HepG2 (cell line): ENCODE data around the gene BEAN1. TPM values are rescaled to one million over a fixed set of nuclear protein-coding genes. Genes with fewer than 3 reads are reported as not detected.

ENCODE experiments used
- CBX2 ChIP-seq, 2 experiments: fragments of 200-600 bp in 1 of 2; sonication (generic); formaldehyde crosslinking in 1 of 2; IDR thresholded peaks; 2 replicates each; pipeline versions ENCODE4 v1.7.0 to v1.8.1; 2018 to 2022; ENCODE audit warnings: low read depth in 2 of 2, low read length in 1 of 2, mild to moderate bottlenecking in 1 of 2, missing genetic modification reagents in 1 of 2
- ERF ChIP-seq: IDR thresholded peaks from 2 replicates; pipeline ENCODE4 v1.6.1; 2018; ENCODE audit warnings: missing biosample characterization, missing genetic modification reagents
- FOXA3 ChIP-seq: IDR thresholded peaks from 2 replicates; pipeline ENCODE4 v1.6.1; 2016; ENCODE audit warnings: missing genetic modification reagents, missing compliant biosample characterization
- HNRNPUL1 ChIP-seq: fragments of 200-400 bp; formaldehyde crosslinking; IDR thresholded peaks from 2 replicates; pipeline ENCODE4 v1.6.1; 2017; ENCODE audit warnings: low read depth, mild to moderate bottlenecking, low read length, moderate library complexity
- ISL2 ChIP-seq: sonication (generic); formaldehyde crosslinking; IDR thresholded peaks from 2 replicates; pipeline ENCODE4 v1.5.0; 2020; ENCODE audit warnings: missing genetic modification reagents
- KDM1A ChIP-seq: IDR thresholded peaks from 2 replicates; pipeline ENCODE4 v1.6.1; 2016; ENCODE audit warnings: missing compliant biosample characterization
- NCOA2 ChIP-seq: sonication (generic); formaldehyde crosslinking; IDR thresholded peaks from 2 replicates; pipeline ENCODE4 v1.8.0; 2022; ENCODE audit warnings: inconsistent platforms
- NFYC ChIP-seq: IDR thresholded peaks from 2 replicates; pipeline ENCODE4 v1.6.1; 2016; ENCODE audit warnings: missing genetic modification reagents, missing compliant biosample characterization
- PHB2 ChIP-seq: fragments of 450-650 bp; IDR thresholded peaks from 2 replicates; pipeline ENCODE4 v1.6.1; 2018; ENCODE audit not compliant: partially characterized antibody
- PITX1 ChIP-seq: sonication (generic); formaldehyde crosslinking; IDR thresholded peaks from 2 replicates; pipeline ENCODE4 v1.5.1; 2020; ENCODE audit warnings: mild to moderate bottlenecking, missing genetic modification reagents
- PTBP1 ChIP-seq: fragments of 200-400 bp; formaldehyde crosslinking; IDR thresholded peaks from 2 replicates; pipeline ENCODE4 v1.6.1; 2018; ENCODE audit warnings: low read length, low read depth; ENCODE audit not compliant: poor library complexity, severe bottlenecking
- SOX13 ChIP-seq, 3 experiments: fragments of 450-650 bp in 1 of 3; sonication (generic) in 1 of 3; formaldehyde crosslinking in 1 of 3; IDR thresholded peaks in 2 of 3; conservative IDR thresholded peaks in 1 of 3; 2 replicates each; pipeline versions ENCODE4 v1.5.0 to v1.6.1; 2016 to 2020; ENCODE audit warnings: antibody characterized with exemption in 1 of 3, mild to moderate bottlenecking in 1 of 3, missing compliant biosample characterization in 1 of 3, missing genetic modification reagents in 1 of 3, moderate library complexity in 1 of 3
- ZKSCAN8 ChIP-seq: IDR thresholded peaks from 2 replicates; pipeline ENCODE4 v1.6.1; 2016; ENCODE audit warnings: borderline replicate concordance, missing genetic modification reagents, missing compliant biosample characterization
- ZNF333 ChIP-seq: sonication (generic); formaldehyde crosslinking; IDR thresholded peaks from 2 replicates; pipeline ENCODE4 v1.4.0; 2020; ENCODE audit warnings: mild to moderate bottlenecking, missing genetic modification reagents, borderline replicate concordance
- ZNF431 ChIP-seq: sonication (generic); formaldehyde crosslinking; IDR thresholded peaks from 2 replicates; pipeline ENCODE4 v1.9.0; 2022; ENCODE audit warnings: missing genetic modification reagents, low read depth, mild to moderate bottlenecking, borderline replicate concordance
- ZNF644 ChIP-seq: IDR thresholded peaks from 2 replicates; pipeline ENCODE4 v1.6.1; 2016; ENCODE audit warnings: low read depth
- ZNF772 ChIP-seq: sonication (generic); formaldehyde crosslinking; IDR thresholded peaks from 2 replicates; pipeline ENCODE4 v1.5.0; 2020; ENCODE audit warnings: mild to moderate bottlenecking, missing genetic modification reagents
- ZNF776 ChIP-seq: sonication (generic); formaldehyde crosslinking; IDR thresholded peaks from 2 replicates; pipeline ENCODE4 v1.4.0; 2020; ENCODE audit warnings: mild to moderate bottlenecking, missing genetic modification reagents
- ZNF792 ChIP-seq: IDR thresholded peaks from 2 replicates; pipeline ENCODE4 v1.6.1; 2016
- polyA plus RNA-seq, 8 experiments: library from polyadenylated mRNA; depleted of rRNA in 3 of 8; stranded (reverse) in 7 of 8; unstranded in 1 of 8; fragments of >200 nt; fragmentation: Illumina TruSeq in 4 of 8; extraction: Trizol in 4 of 8; gene quantifications; 2 replicates each; pipeline versions ENCODE4 v1.2.1 to v1.2.3, GENCODE V29; 2011 to 2016; ENCODE audit warnings: low read depth in 4 of 8, missing spikeins in 1 of 8, mixed read lengths in 1 of 8; ENCODE audit not compliant: insufficient read depth in 1 of 8
- total RNA-seq, 5 experiments: library from RNA; depleted of rRNA; stranded (reverse); fragments of >200 nt; fragmentation: Illumina TruSeq; extraction: Trizol; gene quantifications; 2 replicates each; pipeline ENCODE4 v1.2.3, GENCODE V29; 2016; ENCODE audit warnings: low read depth in 1 of 5
- TF ChIP-seq, protein P1 (sequence below): sonication (generic); formaldehyde crosslinking; IDR thresholded peaks from 2 replicates; pipeline ENCODE4 v1.4.0; 2020; ENCODE audit warnings: mild to moderate bottlenecking, low read depth, missing genetic modification reagents
- TF ChIP-seq, protein P2 (sequence below): sonication (generic); formaldehyde crosslinking; IDR thresholded peaks from 2 replicates; pipeline ENCODE4 v1.4.0; 2020; ENCODE audit warnings: missing genetic modification reagents, mild to moderate bottlenecking, borderline replicate concordance
- TF ChIP-seq, protein P3 (sequence below): sonication (generic); formaldehyde crosslinking; IDR thresholded peaks from 2 replicates; pipeline ENCODE4 v1.9.0; 2021; ENCODE audit warnings: missing genetic modification reagents, mild to moderate bottlenecking, borderline replicate concordance
- TF ChIP-seq, protein P4 (sequence below): IDR thresholded peaks from 2 replicates; pipeline ENCODE4 v1.6.1; 2012; ENCODE audit warnings: low read depth, low read length, improper control_type of control experiment

Gene BEAN1
- total and polyA plus RNA-seq, 2 of the 13 experiments (the other 11 are each of a cell fraction or from before 2014, with no cell fraction given): 0.53 to 1.4 TPM

DNA sequence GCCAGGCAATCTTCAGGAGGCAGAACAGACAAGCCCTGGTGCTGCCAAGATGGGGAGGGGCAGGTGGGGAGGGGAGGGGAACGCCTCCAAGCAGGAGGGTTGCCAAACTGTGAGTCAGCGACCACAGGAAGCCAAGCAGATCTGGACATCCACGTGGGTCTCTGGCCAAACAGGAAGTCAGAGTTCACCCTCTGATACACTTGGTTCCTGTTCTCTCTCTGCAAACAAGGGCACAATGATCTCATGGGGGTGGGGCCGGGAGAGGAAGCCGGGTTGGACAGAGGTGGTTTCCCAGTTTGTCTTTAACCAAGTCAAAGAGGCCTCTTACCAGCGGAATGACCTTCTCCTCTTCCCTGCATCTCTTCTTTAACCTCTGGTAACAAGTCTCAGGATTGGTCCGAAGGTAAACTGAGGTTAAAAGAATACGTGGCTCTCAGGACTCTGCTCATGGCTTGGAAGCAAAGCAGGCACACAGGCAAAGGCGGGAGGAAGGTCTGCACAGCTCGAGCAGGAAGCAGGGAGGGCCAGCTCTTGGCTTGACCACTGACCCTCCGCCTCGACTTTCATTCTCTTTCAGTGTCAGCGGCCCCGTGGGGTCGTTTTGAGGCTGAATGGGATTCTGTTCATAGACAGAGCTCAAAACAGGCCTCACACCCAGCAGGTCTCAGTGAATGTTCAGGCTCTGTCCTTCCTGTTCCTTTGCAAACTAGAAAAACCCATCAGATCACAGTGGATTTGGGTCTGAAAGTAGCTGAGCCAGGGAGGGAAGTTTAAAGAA, 89.9 kb downstream of the BEAN1 start (continued):
- TF ChIP-seq ZNF431 (CRISPR knock-in tag) (peak; percentile 96), NFYC (CRISPR knock-in tag) (peak; percentile 43; the same call in 1 of the 2 replicates), HNRNPUL1 (no peak), FOXA3 (CRISPR knock-in tag) (peak; percentile 96), PITX1 (CRISPR knock-in tag) (peak; percentile 93), KDM1A (CRISPR knock-in tag) (peak; percentile 46; the same call in 1 of the 2 replicates), ERF (CRISPR knock-in tag) (peak; percentile 99), PHB2 (no peak), ZNF333 (CRISPR knock-in tag) (peak; percentile 63; the same call in 1 of the 2 replicates), ZNF792 (CRISPR knock-in tag) (peak; percentile 90), ISL2 (CRISPR knock-in tag) (peak; percentile 91), SOX13 (IDR thresholded peaks at IDR 0.05) (peak; percentile 50; the same call in 1 of the 2 replicates), SOX13 (CRISPR knock-in tag; conservative IDR thresholded peaks at IDR 0.05 in 1 of 2, IDR thresholded peaks at IDR 0.05 in 1 of 2) (peak in 1 of 2 experiments; percentile 88; a peak in 2 of 4 replicates), PTBP1 (peak; percentile 50), CBX2 (IDR thresholded peaks at IDR 0.05; ENCODE audit: low read depth, low read length) (no peak), CBX2 (CRISPR knock-in tag; IDR thresholded peaks at IDR 0.05; ENCODE audit: low read depth) (peak; percentile 63; the same call in 1 of the 2 replicates), ZNF644 (CRISPR knock-in tag) (peak; percentile 56; the same call in 1 of the 2 replicates), ZKSCAN8 (CRISPR knock-in tag) (peak; percentile 77; the same call in 1 of the 2 replicates), ZNF776 (CRISPR knock-in tag) (no peak), ZNF772 (peak; percentile 85), NCOA2 (CRISPR knock-in tag) (peak; percentile 90)
- TF ChIP-seq, protein P1, sequence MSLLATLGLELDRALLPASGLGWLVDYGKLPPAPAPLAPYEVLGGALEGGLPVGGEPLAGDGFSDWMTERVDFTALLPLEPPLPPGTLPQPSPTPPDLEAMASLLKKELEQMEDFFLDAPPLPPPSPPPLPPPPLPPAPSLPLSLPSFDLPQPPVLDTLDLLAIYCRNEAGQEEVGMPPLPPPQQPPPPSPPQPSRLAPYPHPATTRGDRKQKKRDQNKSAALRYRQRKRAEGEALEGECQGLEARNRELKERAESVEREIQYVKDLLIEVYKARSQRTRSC (CRISPR knock-in tag): no peak
- TF ChIP-seq, protein P2, sequence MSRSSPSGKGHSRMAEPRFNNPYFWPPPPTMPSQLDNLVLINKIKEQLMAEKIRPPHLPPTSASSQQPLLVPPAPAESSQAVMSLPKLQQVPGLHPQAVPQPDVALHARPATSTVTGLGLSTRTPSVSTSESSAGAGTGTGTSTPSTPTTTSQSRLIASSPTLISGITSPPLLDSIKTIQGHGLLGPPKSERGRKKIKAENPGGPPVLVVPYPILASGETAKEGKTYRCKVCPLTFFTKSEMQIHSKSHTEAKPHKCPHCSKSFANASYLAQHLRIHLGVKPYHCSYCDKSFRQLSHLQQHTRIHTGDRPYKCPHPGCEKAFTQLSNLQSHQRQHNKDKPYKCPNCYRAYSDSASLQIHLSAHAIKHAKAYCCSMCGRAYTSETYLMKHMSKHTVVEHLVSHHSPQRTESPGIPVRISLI (CRISPR knock-in tag): peak; percentile 72; the same call in 1 of the 2 replicates
- TF ChIP-seq, protein P3, sequence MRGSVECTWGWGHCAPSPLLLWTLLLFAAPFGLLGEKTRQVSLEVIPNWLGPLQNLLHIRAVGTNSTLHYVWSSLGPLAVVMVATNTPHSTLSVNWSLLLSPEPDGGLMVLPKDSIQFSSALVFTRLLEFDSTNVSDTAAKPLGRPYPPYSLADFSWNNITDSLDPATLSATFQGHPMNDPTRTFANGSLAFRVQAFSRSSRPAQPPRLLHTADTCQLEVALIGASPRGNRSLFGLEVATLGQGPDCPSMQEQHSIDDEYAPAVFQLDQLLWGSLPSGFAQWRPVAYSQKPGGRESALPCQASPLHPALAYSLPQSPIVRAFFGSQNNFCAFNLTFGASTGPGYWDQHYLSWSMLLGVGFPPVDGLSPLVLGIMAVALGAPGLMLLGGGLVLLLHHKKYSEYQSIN (CRISPR knock-in tag): no peak
- TF ChIP-seq, protein P4, sequence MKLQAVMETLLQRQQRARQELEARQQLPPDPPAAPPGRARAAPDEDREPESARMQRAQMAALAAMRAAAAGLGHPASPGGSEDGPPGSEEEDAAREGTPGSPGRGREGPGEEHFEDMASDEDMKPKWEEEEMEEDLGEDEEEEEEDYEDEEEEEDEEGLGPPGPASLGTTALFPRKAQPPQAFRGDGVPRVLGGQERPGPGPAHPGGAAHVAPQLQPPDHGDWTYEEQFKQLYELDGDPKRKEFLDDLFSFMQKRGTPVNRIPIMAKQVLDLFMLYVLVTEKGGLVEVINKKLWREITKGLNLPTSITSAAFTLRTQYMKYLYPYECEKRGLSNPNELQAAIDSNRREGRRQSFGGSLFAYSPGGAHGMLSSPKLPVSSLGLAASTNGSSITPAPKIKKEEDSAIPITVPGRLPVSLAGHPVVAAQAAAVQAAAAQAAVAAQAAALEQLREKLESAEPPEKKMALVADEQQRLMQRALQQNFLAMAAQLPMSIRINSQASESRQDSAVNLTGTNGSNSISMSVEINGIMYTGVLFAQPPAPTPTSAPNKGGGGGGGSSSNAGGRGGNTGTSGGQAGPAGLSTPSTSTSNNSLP: peak; percentile 48; the same call in 1 of the 2 replicates
